Vagina (tissue), 2 donors: Measurements from ENCODE around the gene JAG1.

Source experiments
- CTCF ChIP-seq, 3 experiments: fragments of 450-650 bp in 2 of 3; fragments of 200-600 bp in 1 of 3; sonication (generic) in 1 of 3; IDR thresholded peaks; one replicate each; pipeline ENCODE4 v1.5.1; 2017 to 2019; ENCODE audit warnings: antibody characterized with exemption in 3 of 3, mild to moderate bottlenecking in 2 of 3, moderate library complexity in 2 of 3
- POLR2A ChIP-seq, 2 donors: fragments of 450-650 bp; IDR thresholded peaks; one replicate each; pipeline ENCODE4 v1.6.1; 2017; ENCODE audit warnings: antibody characterized with exemption in 2 of 2, mild to moderate bottlenecking in 2 of 2, moderate library complexity in 2 of 2

DNA sequence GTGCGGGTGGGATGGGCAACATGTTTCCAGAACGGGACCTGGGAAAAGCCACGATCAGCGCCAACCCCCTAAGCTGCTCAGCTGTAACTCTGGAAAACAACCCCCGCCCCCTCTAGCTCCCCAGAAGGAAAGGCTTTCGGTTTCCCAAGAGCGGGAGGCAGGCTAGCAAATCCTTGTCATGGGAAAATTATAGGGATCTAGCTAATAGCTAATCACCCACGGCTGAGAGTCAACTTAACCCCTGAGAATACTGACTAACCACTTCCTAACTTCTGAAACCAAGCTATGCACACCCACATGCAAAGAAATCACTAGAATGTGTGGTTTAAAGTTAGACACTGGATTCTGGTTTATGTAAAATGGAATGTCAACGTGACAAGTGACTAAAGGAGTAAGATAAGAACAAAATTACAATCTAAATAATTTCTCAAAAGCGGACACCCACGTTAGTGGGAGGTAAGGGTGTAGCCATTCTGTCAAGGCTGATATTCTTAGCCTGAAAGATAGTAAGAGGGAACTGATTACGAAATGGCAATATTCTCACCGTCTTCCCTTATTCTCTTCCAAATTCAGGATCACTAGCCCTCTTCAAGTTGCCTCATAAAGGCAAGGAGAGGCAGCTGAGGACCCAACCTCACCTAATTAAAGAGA is 20.1 kb downstream of the JAG1 start:
- TF ChIP-seq POLR2A (IDR thresholded peaks at IDR 0.05) (no peak), CTCF (IDR thresholded peaks at IDR 0.05) (no peak)
